Glutamatergic neuron (in vitro differentiated cells): ENCODE measurements around the gene STAG1. TPM values are rescaled to one million over a fixed set of nuclear protein-coding genes. Genes with fewer than 3 reads are reported as not detected.

Source experiments
- DNase-seq: peaks from one replicate; pipeline ENCODE4 v3.0.0; 2022
- H3K27ac Mint-ChIP-seq: one replicate; pipeline ENCODE4 v1.8.0; 2020; ENCODE audit warnings: mild to moderate bottlenecking, mixed read lengths, inconsistent platforms; ENCODE audit not compliant: unreplicated experiment
- H3K27me3 Mint-ChIP-seq: one replicate; pipeline ENCODE4 v1.8.0; 2020; ENCODE audit warnings: mild to moderate bottlenecking, moderate library complexity, mixed read lengths, inconsistent platforms; ENCODE audit not compliant: unreplicated experiment
- H3K36me3 Mint-ChIP-seq: one replicate; pipeline ENCODE4 v1.8.0; 2020; ENCODE audit warnings: mild to moderate bottlenecking, mixed read lengths, inconsistent platforms; ENCODE audit not compliant: unreplicated experiment
- H3K4me1 Mint-ChIP-seq: one replicate; pipeline ENCODE4 v1.8.0; 2020; ENCODE audit warnings: mild to moderate bottlenecking, low read depth, mixed read lengths, inconsistent platforms; ENCODE audit not compliant: unreplicated experiment
- H3K4me3 Mint-ChIP-seq: one replicate; pipeline ENCODE4 v1.8.0; 2020; ENCODE audit warnings: mild to moderate bottlenecking, mixed read lengths, inconsistent platforms; ENCODE audit not compliant: unreplicated experiment
- H3K9me3 Mint-ChIP-seq: one replicate; pipeline ENCODE4 v1.8.0; 2020; ENCODE audit warnings: mild to moderate bottlenecking, moderate library complexity, mixed read lengths, inconsistent platforms; ENCODE audit not compliant: unreplicated experiment
- total RNA-seq: library from RNA; stranded (reverse); fragmentation: NEBNext Ultra II Directional; extraction: Animal tissue kit (Norgen Biotek cat#: 25700); gene quantifications from one replicate; pipeline ENCODE4 v1.2.1, GENCODE V29; 2021; ENCODE audit not compliant: unreplicated experiment
- TF ChIP-seq, protein P1 (sequence below): fragments of 200-600 bp; sonication (generic); IDR thresholded peaks from one replicate; pipeline ENCODE4 v1.5.0; 2021; ENCODE audit not compliant: partially characterized antibody, unreplicated experiment

STAG1 gene
- total RNA-seq, 1 donor from 2014 or later: 22.8 TPM

DNA sequence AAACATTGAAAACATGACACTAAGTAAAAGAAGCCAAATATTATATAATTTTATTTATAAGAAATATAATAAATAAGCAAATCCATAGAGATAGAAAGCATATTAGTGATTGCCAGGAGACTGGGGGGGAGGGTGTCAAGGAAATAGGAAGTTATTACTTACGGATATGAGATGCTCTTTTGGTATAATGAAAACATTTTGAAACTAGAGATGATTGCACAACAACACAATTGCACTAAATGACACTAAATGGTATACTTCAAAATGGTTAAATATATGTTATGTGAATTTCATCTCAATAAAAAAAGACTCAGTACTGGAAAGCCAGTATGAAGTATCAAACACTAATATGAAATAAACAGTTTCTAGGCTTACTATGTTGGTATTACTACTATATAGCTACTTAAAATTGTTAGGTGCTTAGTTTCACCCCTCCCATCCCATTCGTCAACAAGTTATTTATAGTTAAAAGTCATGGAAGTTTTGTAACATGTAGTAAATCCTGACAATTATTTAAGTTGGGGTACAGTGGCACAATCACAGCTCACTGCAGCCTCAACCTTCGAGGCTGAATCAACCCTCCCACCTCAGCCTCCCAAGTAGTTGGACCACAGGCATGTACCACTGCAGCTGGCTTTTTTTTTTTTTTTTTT lies 43.7 kb downstream of the STAG1 start:
- TF ChIP-seq, protein P1, sequence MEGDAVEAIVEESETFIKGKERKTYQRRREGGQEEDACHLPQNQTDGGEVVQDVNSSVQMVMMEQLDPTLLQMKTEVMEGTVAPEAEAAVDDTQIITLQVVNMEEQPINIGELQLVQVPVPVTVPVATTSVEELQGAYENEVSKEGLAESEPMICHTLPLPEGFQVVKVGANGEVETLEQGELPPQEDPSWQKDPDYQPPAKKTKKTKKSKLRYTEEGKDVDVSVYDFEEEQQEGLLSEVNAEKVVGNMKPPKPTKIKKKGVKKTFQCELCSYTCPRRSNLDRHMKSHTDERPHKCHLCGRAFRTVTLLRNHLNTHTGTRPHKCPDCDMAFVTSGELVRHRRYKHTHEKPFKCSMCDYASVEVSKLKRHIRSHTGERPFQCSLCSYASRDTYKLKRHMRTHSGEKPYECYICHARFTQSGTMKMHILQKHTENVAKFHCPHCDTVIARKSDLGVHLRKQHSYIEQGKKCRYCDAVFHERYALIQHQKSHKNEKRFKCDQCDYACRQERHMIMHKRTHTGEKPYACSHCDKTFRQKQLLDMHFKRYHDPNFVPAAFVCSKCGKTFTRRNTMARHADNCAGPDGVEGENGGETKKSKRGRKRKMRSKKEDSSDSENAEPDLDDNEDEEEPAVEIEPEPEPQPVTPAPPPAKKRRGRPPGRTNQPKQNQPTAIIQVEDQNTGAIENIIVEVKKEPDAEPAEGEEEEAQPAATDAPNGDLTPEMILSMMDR: no peak
- Mint-ChIP-seq H3K4me1 (peaks cover 3% of the 10 kb centered on the region), H3K4me3 (no peak overlapping the region), H3K27me3 (no peaks in the 10 kb centered on the region), H3K36me3 (no peaks in the 10 kb centered on the region), H3K9me3 (no peaks in the 10 kb centered on the region), H3K27ac (no peak overlapping the region)
- no peak for DNase-seq

DNA sequence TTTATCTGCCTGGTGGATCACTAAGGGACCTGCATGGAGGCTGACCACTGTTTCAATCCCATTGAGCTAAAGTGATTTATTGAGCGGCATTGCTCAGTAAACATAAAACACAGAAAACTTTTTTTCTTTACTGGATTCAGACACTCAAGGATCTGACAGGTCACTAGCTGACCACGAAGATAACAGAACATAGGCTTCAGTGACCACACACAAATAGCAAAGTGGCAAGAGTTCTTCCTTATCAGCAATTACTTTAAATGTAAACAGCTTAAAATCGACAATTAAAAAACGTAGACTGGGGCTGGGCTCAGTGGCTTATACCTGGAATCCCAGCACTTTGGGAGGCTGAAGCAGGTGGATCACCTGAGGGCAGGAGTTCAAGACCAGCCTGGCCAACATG lies 48.7 kb downstream of the STAG1 start:
- Mint-ChIP-seq H3K9me3 (no peaks in the 10 kb centered on the region), H3K27ac (no peak overlapping the region), H3K4me3 (no peak overlapping the region), H3K4me1 (peaks cover 6% of the 10 kb centered on the region), H3K36me3 (no peaks in the 10 kb centered on the region), H3K27me3 (no peaks in the 10 kb centered on the region)
- no peak for DNase-seq
- TF ChIP-seq, protein P1: no peak

DNA sequence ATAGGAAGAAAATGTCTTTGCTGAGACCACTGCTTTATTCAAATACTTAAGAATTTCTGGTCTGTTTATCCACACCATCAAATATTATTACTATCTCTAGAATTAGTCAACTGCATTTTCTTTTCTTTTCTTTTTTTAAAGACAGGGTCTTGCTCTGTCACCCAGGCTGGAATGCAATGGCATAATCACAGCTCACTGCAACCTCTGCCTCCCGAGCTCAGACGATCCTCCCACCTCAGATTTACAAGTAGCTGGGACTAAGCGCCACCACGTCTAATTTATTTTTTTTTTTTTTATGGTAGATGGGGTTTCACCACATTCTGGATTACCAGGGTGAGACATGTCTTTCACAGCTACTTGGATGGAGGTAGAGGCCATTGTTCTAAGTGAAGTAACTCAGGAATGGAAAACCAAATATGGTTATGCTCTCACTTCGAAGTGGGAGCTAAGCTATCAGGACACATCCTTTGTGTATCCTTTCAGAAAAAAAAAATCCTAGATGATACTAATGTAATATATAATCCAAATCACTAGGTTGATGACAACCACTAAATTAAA lies 52.8 kb downstream of the STAG1 start:
- no peaks in the 10 kb centered on the region for H3K9me3 Mint-ChIP-seq

DNA sequence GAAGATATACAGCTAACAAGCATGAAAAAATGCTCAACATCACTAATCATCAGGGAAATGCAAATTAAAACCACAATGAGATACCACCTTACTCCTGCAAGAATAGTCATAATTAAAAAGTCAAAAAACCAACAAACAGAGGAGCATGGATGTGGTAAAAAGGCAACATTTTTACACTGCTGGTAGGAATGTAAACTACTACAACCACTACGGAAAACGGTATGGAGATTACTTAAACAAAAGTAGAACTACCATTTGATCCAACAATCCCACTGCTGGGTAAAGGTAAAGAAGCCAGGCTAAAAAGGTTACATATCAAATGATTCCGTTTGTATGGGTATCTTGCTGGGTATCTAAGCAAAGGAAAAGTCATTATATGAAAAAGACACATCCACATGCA lies 53.8 kb downstream of the STAG1 start:
- TF ChIP-seq, protein P1: no peak
- no peak overlapping the region for H3K27ac Mint-ChIP-seq
- peaks cover 9% of the 10 kb centered on the region for H3K4me1 Mint-ChIP-seq
- no peak overlapping the region for H3K4me3 Mint-ChIP-seq
- H3K9me3 Mint-ChIP-seq: no peaks in the 10 kb centered on the region
- no peaks in the 10 kb centered on the region for H3K36me3 Mint-ChIP-seq
- no peaks in the 10 kb centered on the region for H3K27me3 Mint-ChIP-seq
- DNase-seq: no peak

More for the DNA sequence above, 52.8 kb downstream of the STAG1 start:
- Mint-ChIP-seq H3K27me3 (no peaks in the 10 kb centered on the region), H3K4me3 (no peak overlapping the region), H3K4me1 (peaks cover 9% of the 10 kb centered on the region), H3K36me3 (no peaks in the 10 kb centered on the region), H3K27ac (no peak overlapping the region)
- no peak for DNase-seq
- TF ChIP-seq, protein P1: no peak

DNA sequence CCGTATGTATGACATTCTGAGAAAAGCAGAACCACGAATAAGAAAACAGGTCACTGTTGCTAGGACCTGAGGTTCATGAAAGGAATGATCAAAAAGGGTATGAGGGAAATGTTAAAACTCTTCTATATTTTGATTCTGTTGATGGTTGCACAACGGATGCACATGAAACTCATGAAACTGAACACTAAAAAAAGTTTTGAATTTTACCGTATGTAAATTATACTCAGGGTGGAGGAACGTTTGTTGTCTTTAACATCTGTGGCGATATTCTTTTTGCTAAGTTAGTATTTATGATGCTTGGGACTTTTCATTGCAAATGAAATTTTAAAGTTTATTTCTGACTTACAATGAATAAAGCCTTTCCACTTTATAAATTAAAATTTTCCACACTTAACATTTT lies 55.4 kb downstream of the STAG1 start:
- TF ChIP-seq, protein P1: no peak
- H3K36me3 Mint-ChIP-seq: no peaks in the 10 kb centered on the region
- no peak overlapping the region for H3K4me3 Mint-ChIP-seq
- H3K27ac Mint-ChIP-seq: no peak overlapping the region
- peaks cover 9% of the 10 kb centered on the region for H3K4me1 Mint-ChIP-seq
- H3K27me3 Mint-ChIP-seq: no peaks in the 10 kb centered on the region
- H3K9me3 Mint-ChIP-seq: no peaks in the 10 kb centered on the region
- no peak for DNase-seq
